Brain microvascular endothelial cell (primary cell): ENCODE data around the gene AFG1L.

Experiments
- DNase-seq: peaks from one replicate; pipeline ENCODE4 v3.0.0-alpha.2; 2020
- H3K27ac ChIP-seq: fragments of 250-450 bp; sonication (Bioruptor Pico); 2 replicates; pipeline ENCODE4 v1.5.1; 2020; ENCODE audit warnings: mild to moderate bottlenecking, moderate library complexity
- H3K27me3 ChIP-seq: fragments of 250-450 bp; sonication (Bioruptor Pico); replicated peaks from 2 replicates; pipeline ENCODE4 v1.5.1; 2020; ENCODE audit warnings: mild to moderate bottlenecking
- H3K36me3 ChIP-seq: fragments of 250-450 bp; sonication (Bioruptor Pico); replicated peaks from 2 replicates; pipeline ENCODE4 v1.5.1; 2020; ENCODE audit warnings: mild to moderate bottlenecking
- H3K4me3 ChIP-seq: 2 replicates; pipeline ENCODE4 v1.5.1; 2011; ENCODE audit warnings: low read depth, mild to moderate bottlenecking, control low read depth, low read length, moderate library complexity
- in situ Hi-C: cut with HindIII; loops from 2 replicates; pipeline ENCODE4 v1.10.0; 2017; ENCODE audit warnings: low sequenced_read_pairs, low pct_ligation_motif_present
- TF ChIP-seq, protein P1 (sequence below): IDR thresholded peaks from 2 replicates; pipeline ENCODE4 v1.5.1; 2011; ENCODE audit warnings: low read depth, mild to moderate bottlenecking, moderate library complexity, low read length, control low read depth, inconsistent platforms; ENCODE audit errors: missing control alignments

AFG1L gene

GRCh38 chr6:108549741-108550140, 254.9 kb downstream of the AFG1L start:
- TF ChIP-seq, protein P1, sequence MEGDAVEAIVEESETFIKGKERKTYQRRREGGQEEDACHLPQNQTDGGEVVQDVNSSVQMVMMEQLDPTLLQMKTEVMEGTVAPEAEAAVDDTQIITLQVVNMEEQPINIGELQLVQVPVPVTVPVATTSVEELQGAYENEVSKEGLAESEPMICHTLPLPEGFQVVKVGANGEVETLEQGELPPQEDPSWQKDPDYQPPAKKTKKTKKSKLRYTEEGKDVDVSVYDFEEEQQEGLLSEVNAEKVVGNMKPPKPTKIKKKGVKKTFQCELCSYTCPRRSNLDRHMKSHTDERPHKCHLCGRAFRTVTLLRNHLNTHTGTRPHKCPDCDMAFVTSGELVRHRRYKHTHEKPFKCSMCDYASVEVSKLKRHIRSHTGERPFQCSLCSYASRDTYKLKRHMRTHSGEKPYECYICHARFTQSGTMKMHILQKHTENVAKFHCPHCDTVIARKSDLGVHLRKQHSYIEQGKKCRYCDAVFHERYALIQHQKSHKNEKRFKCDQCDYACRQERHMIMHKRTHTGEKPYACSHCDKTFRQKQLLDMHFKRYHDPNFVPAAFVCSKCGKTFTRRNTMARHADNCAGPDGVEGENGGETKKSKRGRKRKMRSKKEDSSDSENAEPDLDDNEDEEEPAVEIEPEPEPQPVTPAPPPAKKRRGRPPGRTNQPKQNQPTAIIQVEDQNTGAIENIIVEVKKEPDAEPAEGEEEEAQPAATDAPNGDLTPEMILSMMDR = no peak
- Histone ChIP-seq H3K27me3 (no peaks in the 10 kb centered on the region), H3K27ac (no peak overlapping the region), H3K4me3 (no peak overlapping the region), H3K36me3 (no peaks in the 10 kb centered on the region)
- DNase-seq = peak; percentile 24
- in situ Hi-C loops = no loop called here

GRCh38 chr6:108550256-108550655, 255.4 kb downstream of the AFG1L start:
- Histone ChIP-seq H3K36me3 (no peaks in the 10 kb centered on the region), H3K4me3 (no peak overlapping the region), H3K27me3 (no peaks in the 10 kb centered on the region), H3K27ac (no peak overlapping the region)
- in situ Hi-C loops = no loop called here
- TF ChIP-seq, protein P1 = no peak
- DNase-seq = no peak

- TF ChIP-seq, protein P1 = no peak
- in situ Hi-C loops = no loop called here
- no peaks in the 10 kb centered on the region for H3K36me3 ChIP-seq
- H3K27ac ChIP-seq = no peak overlapping the region
- no peaks in the 10 kb centered on the region for H3K27me3 ChIP-seq
- H3K4me3 ChIP-seq = no peak overlapping the region
- no peak for DNase-seq
Observed at GRCh38 chr6:108555399-108556052, 260.7 kb downstream of the AFG1L start.

GRCh38 chr6:108556250-108556649, 261.4 kb downstream of the AFG1L start:
- TF ChIP-seq, protein P1 = no peak
- Histone ChIP-seq H3K27ac (no peak overlapping the region), H3K36me3 (no peaks in the 10 kb centered on the region), H3K4me3 (no peak overlapping the region), H3K27me3 (no peaks in the 10 kb centered on the region)
- DNase-seq = no peak
- in situ Hi-C loops = no loop called here

DNA sequence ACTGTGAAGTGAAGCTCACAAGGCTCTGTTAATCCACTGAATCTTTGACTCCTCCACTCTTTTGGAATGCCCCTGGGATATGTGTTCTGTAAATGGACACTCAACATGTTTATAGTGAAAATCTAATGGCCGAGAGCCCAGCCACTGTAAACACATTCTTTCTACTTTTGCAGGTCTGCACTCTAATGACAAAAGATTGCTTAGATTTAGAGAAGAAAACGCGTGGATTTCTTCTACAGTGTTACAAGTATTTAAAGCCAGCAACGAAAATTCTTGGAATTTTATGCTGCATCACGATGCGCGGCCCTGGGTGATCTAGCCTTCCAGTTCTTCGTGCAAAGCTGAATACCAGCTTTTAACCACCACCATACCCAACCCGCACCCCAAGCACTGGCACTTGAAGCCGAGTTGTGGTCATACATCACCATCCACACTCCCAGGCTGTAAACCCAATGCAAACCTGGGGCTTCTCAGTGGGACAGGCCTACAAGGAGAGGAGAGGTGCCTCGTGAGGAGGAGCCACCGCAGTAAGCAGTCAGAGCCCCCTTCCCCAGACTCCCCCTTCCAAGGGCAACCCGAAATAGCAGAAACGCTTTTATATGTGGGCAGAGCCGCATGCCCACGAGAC, 262.1 kb downstream of the AFG1L start:
- Histone ChIP-seq H3K27me3 (no peaks in the 10 kb centered on the region), H3K27ac (no peak overlapping the region), H3K36me3 (no peaks in the 10 kb centered on the region), H3K4me3 (peak overlapping the region; percentile 79)
- in situ Hi-C loops = no loop called here
- no peak for DNase-seq
- TF ChIP-seq, protein P1 = no peak
